HL-60/S4 (cell line): ENCODE measurements around the gene FIGN.

ENCODE experiments used
- in situ Hi-C: fragments of 300-500 bp; cut with MboI; formaldehyde crosslinking; loops from 2 replicates; pipeline ENCODE4 v1.14.3; 2022; ENCODE audit warnings: low sequenced_read_pairs

FIGN gene

DNA sequence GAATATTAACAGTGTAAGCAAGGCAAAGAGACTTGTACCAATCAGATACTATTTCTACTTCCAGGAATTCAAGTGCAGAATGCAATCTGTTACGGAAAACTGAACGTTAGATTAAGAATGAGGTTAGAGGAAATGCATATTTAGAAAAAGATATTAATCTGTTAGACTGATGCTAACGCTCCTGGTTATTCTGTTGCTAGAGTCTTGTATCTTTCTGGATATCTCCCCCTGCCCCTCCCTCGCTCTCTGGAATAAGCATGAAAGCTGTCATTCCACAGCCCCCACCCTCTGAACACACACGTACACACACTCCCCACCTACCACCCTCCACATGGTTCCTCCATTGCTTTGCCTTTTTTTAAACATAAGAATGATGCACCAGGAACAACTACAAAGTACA, 24.1 kb downstream of the FIGN start:
- in situ Hi-C loops, result no loop called here

DNA sequence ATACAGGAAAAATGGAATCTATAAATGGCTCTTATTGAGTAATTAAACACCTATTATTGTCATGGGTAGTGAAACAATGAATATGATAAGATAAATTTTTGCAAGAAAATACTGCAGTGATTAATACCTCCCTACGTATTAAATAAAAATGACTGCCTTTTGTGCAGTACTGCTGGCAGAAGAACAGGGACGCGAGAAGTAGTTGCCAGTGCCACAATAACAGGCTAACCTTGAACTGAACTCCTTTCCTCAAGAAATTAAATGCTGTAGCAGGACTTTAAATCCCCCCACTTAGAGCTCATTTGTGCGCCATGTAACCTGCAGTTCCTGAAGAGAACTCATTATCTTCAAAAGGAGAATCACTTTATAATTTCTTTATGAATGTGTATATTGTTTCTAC, 24.6 kb downstream of the FIGN start:
- in situ Hi-C loops, result no loop called here

DNA sequence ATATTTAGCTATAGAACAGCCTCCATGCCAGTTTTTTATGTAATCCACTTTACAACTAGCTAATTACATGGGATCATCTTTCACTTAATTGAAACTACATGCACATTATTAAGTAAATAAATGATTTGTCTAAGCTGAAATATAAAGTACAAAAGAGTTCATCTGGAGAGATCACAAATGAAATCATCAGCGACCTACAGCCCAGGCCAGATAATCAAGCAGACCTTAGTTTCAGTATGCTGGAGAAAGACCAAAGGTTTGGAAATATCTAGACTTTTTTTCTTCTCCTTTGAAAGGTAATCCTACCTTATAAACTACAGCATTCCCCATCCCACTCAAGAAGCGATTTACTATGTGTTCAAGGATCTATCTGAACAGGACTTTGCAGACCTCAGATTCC, 26.5 kb downstream of the FIGN start:
- in situ Hi-C loops, result no loop called here

DNA sequence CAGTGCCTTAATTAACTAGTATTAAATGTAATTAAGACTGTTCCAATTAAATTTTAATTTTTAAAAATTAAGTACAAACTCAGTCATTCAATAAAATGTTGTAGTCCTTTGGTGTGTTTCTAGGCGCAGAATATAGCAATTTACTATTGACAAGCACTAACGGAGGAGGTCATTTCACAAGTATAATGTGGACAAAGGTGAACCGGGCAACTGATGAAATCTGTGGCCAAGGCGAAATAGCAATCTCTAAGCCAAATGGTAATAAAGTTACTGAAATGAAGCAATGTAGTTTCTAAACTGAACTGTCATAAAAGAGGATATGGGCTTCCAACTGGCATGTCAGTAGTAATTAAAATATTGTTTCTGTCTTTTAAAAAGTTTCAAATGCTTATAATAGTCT, 27.5 kb downstream of the FIGN start:
- in situ Hi-C loops, result no loop called here

DNA sequence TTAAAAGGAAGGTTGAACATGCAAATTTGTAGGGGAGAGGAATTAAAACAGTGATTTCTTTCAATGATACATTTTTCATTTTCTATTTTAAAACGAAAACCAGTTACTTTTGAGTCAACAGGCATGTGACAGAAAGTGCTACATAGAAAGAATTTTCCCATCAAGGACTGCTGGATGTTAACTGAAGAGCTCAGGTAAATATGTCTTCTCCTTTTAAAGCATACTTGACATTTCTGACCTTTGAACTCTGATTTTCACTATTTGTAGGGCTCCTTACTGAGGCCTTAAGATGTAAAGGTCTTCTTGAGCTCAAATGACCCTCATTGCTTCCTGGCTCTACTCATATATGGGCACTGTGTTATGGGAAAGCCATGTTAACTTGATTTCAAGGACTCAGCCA, 32.4 kb downstream of the FIGN start:
- in situ Hi-C loops, result no loop called here

DNA sequence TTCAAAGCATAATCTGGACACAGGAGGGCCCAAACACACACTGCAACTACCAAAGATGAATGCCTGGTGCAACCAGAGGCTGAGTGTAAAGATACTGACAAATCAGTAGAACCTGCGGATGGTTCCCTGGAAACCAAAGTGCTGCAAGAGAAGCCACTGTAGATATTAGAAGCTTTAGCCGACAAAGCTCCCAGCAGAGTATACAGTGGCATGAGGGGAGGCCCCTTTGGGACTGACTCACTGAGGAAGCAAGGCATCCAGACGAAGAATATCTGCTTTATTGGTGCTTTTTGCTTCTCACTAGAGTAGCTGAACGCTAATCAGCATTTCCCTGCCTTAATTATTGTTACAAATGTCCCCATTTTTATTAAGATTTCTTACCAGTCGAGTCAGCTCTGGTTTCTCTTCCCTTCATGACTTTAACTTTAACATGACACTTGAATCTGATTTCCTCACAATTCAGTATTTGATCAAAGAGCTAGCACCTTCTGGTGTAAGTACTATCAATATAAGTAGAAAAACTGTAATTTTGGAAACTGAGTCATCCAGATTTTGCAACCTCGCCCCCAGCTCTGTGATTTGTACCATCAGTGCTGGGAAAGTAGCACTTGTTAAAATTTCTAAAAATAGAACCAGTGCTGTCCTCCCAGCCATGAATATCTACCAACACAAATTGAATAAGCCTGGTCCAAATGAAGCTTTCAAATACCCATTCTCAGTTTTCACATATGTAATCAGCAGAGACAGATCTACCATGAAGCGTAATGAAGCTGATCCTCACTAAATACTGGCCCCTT, 34.2 kb downstream of the FIGN start:
- in situ Hi-C loops, result no loop called here

DNA sequence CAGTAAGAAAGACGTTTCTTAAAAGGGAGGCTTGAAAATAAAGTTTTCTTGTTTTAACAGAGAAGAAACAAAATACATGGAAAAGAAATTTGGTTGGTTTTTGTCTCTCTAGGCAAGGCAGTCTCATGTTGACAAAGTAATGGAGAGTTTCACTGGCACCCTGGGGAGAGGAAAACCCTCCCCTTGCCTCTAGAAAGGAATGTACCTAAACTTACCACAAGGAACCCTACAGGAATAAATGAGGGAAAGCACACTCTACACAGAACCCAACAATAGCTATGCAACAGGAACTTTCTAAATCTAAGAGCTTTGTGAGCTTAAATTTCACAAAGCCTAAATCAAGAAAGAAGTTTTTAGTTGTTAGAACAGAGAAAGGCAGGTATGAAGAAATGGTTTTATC, 37.0 kb downstream of the FIGN start:
- in situ Hi-C loops, result no loop called here

DNA sequence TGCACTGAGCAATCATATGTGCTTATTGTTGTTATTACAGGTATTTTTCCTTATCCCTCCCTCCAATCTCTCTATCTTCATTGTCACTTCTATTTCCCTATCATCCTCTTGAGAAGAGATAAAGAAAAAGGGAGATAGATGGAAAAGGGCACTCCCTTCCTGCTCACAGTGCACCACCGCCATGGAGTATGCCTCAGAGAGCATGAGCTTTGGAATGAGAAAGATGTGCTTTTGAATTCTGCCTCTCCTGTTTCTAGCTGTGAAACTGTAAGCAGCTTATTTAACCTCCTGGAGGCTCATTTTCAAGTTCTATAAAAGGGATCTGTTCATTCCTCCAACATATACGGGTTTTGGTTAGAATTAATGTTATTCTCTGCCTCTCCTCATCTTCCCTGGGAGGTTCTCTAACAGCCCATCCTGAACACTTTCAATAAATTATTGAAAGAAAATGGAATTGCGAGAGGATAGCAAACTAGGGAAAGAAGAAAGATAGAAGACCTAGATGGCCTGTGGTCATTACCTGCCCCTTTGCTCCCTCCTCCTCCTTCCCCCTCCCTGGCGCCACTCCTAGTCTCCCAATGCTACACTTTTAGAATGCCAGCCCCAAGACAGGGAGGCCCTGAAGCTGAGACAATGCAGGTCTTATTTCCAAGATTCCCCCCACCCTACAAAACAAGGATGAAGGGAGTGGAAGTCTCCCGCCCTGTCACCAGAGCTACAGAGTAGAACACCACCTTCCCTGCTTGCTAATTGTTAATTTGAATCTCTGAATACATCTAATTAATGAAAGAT, 37.8 kb downstream of the FIGN start:
- in situ Hi-C loops, result no loop called here

DNA sequence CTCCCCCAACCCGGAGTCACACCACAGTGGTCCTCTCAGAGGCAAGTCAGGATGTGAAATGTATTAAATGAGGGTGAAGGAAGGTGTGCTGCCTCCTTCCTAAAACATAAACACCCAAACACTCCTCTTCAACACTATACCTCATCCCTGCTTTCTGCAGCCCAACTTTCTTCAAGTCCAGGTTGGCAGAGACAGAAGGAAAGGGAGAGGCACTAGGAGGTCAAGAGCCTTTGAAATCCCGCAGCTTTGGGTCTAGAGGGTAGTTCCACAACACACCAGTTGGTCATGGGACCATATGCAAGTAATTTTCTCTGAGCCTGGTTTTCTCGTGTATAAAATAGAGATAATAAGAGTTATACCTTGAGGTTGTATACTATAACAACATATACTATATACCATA, 38.4 kb downstream of the FIGN start:
- in situ Hi-C loops, result no loop called here

DNA sequence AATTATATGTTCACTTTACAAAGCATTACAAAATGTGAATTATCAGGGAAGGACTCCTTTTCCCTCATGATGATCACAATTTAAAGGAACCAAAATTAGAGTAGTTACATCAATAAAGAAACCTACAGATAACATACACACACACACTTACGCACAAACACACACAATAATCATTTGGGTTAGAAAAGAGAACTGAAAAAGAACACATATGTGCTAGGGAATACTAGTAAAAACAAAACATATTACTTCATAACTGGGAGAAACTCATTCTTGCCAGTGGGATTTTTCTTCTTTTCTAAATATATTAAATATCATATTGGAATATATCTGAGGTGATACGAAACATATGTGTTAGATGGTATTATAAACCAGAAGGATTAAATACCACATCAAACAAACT, 42.3 kb downstream of the FIGN start:
- in situ Hi-C loops, result no loop called here

DNA sequence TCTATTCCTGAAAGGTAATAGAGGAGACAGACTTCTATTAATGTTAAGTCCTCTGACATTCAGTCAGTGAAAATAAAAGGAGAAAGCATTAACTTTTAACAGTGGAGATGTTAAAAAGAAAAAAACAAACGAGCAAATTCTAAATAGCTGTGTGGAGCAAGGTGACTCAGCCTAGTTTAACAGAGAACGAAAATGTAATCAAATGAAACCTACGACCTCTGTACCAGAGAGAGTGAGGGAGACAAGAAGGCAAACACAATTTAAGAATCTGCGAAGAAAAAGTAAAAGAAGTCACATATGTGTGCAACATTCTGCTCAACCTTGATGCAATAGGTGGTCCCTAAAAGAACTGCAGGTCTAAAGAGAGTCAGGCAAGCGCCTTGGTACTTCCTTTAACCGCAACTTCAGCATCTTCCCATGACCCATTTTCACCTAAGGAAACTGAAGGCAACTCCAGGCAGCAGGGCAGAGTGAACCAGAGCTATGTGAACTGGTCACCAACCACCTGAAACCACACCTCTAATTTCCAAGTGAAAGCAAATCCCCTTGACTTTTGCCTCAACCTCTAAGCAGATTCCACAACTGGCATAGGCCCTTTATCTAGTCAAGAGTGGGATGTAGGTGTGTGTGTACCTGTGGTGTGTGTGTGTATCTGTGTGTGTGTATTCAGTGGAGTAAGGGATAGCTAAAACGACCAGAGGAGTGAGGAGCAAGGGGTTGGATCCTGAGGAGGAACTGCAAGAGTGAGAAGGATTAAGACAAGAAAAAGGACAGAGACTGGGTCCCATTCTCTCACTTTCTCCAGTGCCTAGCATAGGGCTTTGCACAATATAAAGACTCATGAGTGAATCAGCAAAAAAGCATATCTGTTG, 43.0 kb downstream of the FIGN start:
- in situ Hi-C loops, result no loop called here

DNA sequence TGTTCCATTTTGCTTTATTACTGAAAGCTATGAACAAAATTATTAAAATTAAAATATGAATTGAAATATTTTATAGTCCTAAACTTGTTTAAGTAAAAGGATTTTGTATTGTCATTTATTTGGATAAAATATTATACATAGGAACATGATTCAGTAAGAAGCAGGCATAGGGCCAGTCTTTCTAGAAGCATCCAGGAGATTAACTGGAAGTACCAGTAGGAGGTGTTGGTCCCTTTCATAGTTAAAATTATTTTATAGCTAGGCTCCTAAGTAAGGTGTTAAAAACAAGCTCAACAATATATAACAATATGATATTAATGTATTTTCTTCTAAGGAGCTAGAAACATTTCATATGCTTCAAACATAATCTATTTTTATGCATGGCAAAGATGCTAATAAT, 43.7 kb downstream of the FIGN start:
- in situ Hi-C loops, result no loop called here

DNA sequence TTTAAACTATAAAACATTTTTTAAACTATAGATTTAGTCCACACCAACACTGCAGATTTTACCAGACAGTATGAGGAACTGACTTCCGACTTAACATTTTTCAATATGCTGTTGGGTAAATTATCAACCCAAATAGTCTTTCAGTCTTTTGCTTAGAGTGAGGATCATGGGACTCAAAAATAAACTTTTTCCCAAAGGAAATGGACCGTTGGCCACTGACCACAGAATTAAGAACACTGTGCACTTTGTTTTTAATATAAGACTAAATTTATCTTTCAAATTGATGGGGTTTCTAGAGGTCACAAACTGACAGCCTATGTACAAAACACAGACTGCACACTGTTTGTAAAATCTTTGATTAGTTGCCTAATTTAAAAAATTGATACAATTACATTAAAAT, 44.9 kb downstream of the FIGN start:
- in situ Hi-C loops, result no loop called here

DNA sequence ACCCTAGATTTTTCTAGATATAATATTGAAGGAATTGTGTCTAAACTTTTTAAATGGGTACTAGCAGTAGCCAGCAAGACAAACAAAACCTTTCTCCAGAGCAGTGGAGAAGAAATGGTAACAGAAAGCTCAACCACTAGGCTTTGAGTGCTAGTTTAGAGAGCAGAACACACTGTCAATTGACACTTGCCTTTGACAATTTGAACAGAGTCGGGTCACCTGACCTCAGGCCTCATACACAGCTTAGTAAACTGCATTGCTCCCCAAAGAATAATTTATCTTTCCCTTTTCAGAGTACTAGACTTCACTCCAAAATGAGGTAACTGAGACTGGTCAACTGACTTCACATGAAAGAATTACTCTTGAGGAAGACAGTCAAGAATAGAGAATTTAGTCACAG, 48.6 kb downstream of the FIGN start:
- in situ Hi-C loops, result no loop called here

DNA sequence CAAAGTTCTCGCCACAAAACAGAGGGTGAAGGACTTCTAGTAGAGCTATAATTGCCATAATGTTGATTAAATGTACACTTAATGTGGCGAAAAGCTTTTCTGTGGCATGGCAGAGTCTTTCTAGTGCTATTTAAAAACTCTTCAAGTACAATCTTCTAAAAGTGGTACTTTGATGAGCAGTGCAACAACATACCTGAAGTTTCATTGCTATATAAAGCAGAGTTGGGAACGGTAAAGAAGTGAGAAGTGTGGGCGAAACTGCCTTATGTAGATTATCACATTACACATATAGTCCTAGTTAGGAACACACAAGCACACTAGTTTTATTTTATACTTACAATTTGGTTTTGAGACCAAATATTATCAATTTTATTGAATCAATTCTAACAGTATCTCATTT, 49.5 kb downstream of the FIGN start:
- in situ Hi-C loops, result no loop called here

DNA sequence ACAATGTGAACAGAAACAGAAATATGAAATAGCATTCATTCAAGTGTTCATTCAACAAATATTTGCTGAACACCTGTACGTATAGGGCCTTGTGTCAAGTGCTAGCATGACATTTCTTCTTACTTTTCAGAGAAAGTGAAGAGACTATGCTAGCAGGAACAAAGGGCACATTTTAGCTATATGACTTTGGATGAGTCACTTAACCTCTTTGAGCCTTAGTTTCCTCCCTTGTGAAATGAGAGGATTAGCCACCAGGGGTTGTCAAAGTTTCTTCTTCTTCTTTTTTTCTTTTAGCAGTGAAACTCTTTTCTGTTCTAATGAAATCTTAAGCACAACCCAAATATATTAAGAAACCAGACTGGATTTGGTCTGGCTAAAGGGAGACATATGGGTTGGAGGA, 53.1 kb downstream of the FIGN start:
- in situ Hi-C loops, result no loop called here

DNA sequence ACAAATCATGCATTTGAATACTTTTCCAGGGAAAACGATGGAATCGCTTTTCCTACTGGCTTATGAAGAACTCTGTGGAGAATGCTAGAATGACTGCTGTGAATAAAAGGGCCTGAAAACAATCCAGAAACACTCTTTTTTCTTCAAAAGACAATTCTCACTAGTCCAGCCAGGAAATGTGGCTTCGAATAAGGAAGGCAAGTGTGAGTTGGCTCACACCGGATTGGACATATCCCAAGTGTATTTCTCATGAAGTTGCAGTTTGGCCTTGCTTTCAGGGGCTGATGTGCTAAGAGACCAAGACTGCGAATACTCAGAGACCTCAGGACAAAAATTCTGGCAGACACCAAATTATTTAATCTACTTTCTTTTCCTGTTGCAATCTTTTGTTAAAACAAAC, 54.1 kb downstream of the FIGN start:
- in situ Hi-C loops, result no loop called here

DNA sequence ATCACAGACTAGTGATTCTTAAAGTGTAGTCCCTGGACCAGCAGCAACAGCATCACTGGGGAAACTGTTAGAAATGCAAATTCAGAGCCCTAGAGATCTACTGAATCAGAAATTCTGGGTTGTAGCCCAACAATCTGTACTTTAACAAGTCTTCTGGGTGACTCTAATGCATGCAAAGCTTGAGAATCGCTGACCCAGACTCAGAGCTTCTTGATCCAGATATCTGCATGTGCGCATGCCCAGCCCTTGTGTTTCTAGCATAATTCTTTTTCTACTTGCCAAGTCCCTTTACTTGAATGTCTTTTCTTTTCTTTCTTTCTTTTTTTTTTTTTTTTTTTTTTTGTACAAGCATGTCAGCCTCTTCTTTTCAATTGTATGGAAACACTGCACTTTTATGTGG, 60.4 kb downstream of the FIGN start:
- in situ Hi-C loops, result no loop called here

DNA sequence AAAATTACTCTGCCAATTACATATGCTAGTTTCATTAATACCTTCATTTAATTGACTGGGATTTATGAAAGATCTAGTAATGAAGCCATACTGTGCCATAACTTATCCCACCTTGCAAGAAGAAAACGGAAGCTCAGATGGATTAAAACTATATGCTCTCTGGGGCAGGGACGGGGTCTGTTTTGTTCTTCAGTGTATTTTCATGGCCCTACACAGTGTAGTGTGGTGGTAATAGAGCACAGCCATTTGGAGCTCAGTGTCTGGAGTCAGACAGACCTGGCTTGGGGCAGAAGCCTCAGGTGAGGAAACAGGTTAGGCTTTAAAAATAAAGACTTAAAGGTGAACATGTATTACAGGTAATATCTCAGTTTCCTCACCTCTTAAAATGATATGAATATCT, 62.3 kb downstream of the FIGN start:
- in situ Hi-C loops, result no loop called here

DNA sequence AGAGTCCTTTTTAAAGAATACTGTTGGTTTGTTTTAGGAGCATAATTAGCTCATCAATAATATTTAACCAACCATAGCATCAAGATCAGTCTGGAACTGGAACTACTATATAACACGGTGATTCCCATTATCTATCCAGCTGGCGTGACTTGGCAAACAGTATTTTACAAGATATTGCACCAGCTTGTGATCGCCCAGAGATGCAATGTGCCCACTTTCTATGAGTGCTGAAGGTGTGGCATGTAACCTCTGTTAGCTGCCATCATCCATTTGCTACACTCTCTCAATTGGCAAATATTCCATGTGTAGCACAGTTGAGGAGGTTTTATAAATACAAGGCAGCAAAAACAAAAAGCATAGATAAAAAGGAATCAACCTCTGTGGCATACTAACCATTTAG, 64.9 kb downstream of the FIGN start:
- in situ Hi-C loops, result no loop called here

DNA sequence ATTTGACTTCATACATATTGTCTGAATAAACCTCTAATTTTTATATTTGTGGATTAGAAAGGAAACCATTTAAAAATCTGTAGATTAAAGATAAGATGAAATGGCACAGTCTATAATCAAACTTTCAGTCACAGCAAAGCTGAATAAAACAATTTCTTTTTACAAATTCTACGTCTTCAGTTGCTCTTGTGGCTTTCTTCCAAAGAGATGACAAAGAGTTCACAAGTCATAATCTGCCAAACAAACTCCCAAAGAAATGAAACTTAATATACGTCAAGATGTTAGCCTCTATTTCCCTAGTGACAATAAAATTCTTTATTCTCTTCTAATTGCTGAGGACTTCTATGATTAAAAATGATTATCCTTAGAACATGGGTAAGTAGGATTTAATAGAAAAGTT, 66.3 kb downstream of the FIGN start:
- in situ Hi-C loops, result no loop called here
